ENCODE results near the gene MAP4K1.
A peak's percentile ranks its signal among the peaks of the same experiment; 100 is the strongest.

Gene MAP4K1

DNA sequence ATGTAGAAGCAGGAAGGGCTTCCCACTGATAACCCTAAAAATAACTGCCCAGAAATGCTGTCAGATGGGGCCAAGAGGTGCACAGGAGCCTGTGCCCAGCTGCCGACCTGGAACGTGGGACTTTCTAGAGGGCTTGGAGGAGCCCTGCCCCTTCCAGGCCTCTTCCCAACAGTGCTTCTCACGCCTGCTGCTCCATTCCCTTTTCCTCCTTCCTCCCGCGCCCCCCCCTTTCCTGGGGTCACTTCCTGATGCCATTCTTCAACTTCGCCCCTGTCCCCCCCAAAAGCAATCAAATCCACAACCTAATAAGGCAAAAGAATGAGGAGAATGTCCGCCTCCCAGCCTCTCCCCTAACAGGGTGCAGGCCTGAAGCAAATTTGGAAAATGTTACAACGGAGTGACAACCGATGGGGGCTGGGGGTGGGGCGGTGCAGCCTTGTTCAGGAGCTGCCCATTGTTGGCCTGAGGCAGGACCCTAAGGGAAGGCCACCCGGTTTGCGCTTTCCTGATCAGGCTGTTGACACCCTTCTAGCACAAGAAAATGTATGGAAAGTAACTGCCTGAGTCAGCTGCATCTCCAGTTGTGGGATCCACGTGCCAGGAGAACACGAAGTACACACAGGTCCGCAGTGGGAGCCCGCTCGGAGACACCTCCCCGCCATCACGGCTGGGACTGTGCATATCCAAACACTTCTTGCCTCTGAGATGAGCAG lies 48.4 kb upstream of the MAP4K1 start:
- TF ChIP-seq, protein P1, sequence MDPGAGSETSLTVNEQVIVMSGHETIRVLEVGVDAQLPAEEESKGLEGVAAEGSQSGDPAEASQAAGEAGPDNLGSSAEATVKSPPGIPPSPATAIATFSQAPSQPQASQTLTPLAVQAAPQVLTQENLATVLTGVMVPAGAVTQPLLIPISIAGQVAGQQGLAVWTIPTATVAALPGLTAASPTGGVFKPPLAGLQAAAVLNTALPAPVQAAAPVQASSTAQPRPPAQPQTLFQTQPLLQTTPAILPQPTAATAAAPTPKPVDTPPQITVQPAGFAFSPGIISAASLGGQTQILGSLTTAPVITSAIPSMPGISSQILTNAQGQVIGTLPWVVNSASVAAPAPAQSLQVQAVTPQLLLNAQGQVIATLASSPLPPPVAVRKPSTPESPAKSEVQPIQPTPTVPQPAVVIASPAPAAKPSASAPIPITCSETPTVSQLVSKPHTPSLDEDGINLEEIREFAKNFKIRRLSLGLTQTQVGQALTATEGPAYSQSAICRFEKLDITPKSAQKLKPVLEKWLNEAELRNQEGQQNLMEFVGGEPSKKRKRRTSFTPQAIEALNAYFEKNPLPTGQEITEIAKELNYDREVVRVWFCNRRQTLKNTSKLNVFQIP (CRISPR knock-in tag; IDR thresholded peaks at IDR 0.05; ENCODE audit: borderline replicate concordance, low read depth), result no peak
- TF ChIP-seq RARB (CRISPR knock-in tag; IDR thresholded peaks at IDR 0.05) (0 out of 2 replicates have a peak, but pooled peaks have one; percentile 24), ISL1 (CRISPR knock-in tag; IDR thresholded peaks at IDR 0.05) (no peak), CSDC2 (CRISPR knock-in tag; IDR thresholded peaks at IDR 0.05) (0 out of 2 replicates have a peak, but pooled peaks have one; percentile 24)
- TF ChIP-seq, protein P2, sequence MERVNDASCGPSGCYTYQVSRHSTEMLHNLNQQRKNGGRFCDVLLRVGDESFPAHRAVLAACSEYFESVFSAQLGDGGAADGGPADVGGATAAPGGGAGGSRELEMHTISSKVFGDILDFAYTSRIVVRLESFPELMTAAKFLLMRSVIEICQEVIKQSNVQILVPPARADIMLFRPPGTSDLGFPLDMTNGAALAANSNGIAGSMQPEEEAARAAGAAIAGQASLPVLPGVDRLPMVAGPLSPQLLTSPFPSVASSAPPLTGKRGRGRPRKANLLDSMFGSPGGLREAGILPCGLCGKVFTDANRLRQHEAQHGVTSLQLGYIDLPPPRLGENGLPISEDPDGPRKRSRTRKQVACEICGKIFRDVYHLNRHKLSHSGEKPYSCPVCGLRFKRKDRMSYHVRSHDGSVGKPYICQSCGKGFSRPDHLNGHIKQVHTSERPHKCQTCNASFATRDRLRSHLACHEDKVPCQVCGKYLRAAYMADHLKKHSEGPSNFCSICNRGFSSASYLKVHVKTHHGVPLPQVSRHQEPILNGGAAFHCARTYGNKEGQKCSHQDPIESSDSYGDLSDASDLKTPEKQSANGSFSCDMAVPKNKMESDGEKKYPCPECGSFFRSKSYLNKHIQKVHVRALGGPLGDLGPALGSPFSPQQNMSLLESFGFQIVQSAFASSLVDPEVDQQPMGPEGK (CRISPR knock-in tag; IDR thresholded peaks at IDR 0.05; ENCODE audit: borderline replicate concordance), result peak; percentile 61; the same call in 1 of the 2 replicates
- peak; percentile 44 for ATAC-seq

DNA sequence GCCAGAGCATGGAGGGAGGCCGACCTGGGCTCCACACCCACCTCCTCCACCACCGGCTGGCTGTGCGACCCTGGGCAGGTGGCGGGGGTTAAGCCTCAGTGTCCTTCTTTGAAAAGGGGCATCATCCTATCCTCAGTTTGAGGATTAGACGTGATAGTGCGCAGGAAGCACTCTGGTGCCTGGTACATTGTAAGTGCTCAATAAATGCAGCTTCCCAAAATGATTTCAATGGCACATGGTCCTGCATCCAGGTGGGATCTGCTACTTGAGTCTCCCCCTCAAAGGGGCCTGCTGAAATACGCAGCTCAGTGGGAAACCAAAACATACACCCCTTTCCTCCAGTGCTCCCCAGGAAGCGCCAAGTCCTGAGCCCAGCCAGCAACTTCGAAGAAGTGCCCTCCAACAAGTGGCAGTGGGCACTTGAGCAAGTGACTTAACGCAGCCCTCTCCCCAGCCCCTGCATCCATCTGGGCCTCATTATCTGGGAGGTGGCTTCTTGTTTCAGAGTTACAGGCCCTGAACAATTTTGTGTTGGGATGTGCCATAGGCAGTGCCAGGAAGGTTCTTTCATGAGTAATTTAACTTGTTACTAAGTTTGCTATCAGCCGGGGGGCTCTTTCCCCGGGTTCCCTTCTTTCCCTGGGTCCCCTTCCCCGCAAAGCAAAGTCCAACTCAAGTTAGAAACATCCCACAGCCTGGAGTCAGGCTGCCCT lies 47.6 kb upstream of the MAP4K1 start:
- no peak for TF ChIP-seq ZFP3 (CRISPR knock-in tag; IDR thresholded peaks at IDR 0.05)
- no peak for TF ChIP-seq TOX (CRISPR knock-in tag; IDR thresholded peaks at IDR 0.05; ENCODE audit: borderline replicate concordance)
- no peak for TF ChIP-seq SNAI2 (CRISPR knock-in tag; IDR thresholded peaks at IDR 0.05)
- TF ChIP-seq ESRRG (CRISPR knock-in tag; IDR thresholded peaks at IDR 0.05), result no peak
- TF ChIP-seq ZNF565 (CRISPR knock-in tag; conservative IDR thresholded peaks at IDR 0.05; ENCODE audit: low read depth), result no peak
- no peak for TF ChIP-seq ZFP30 (CRISPR knock-in tag; IDR thresholded peaks at IDR 0.05)
- no peak for TF ChIP-seq ZNF8 (CRISPR knock-in tag; IDR thresholded peaks at IDR 0.05)
- no peak for TF ChIP-seq ZC3H10 (CRISPR knock-in tag; IDR thresholded peaks at IDR 0.05)
- TF ChIP-seq ISL1 (CRISPR knock-in tag; IDR thresholded peaks at IDR 0.05), result no peak
- no peak for TF ChIP-seq GLIS3 (CRISPR knock-in tag; IDR thresholded peaks at IDR 0.05)
- TF ChIP-seq PPARA (CRISPR knock-in tag; IDR thresholded peaks at IDR 0.05; ENCODE audit: borderline replicate concordance), result no peak
- no peak for TF ChIP-seq OSR1 (CRISPR knock-in tag; IDR thresholded peaks at IDR 0.05)
- ATAC-seq, result peak; percentile 3; the same call in 1 of the 3 replicates

DNA sequence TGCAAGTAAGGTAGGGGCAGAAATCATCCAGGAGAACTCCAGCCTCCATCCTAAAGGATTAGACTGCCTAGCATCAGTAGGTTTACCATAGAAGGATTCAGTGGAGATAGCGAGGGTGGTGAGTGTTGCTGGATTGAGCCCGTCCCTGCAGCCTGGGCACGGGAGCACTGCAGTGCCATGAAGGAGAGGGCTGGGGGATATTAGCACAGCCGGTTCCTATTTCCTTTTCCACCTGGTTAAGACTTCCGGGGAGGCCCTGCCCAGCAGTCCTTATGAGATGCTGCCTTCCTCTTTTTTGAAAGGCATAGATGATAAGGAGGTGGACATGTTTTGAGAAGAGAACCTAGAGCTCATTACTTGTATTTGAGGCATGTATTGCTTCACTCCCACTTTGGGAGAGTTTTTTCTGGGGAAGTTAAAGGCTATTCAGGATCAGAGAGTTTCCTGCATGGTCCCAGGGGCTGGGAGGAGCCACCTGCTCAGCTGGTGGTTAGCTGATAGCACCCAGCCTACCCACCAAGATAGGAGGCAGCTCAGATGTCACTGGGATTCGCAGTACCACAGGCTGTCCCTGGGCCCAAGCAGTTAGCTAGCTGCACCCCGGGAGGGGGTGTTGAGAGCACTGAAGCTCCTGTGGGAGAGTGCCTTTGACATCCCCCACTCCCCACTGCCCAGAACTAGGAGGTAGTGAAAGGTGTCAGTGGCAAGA lies 46.9 kb upstream of the MAP4K1 start:
- ATAC-seq, result peak; percentile 3; the same call in 1 of the 3 replicates
- TF ChIP-seq RARB (CRISPR knock-in tag; IDR thresholded peaks at IDR 0.05) (no peak), CSDC2 (CRISPR knock-in tag; IDR thresholded peaks at IDR 0.05) (no peak), ZNF70 (CRISPR knock-in tag; IDR thresholded peaks at IDR 0.05) (no peak), ZNF565 (CRISPR knock-in tag; conservative IDR thresholded peaks at IDR 0.05; ENCODE audit: low read depth) (no peak), ZFP3 (CRISPR knock-in tag; IDR thresholded peaks at IDR 0.05) (no peak), ZNF8 (CRISPR knock-in tag; IDR thresholded peaks at IDR 0.05) (no peak), ARNTL (CRISPR knock-in tag; IDR thresholded peaks at IDR 0.05; ENCODE audit: borderline replicate concordance, low read depth) (no peak), BACH2 (CRISPR knock-in tag; IDR thresholded peaks at IDR 0.05; ENCODE audit: borderline replicate concordance) (no peak)
- TF ChIP-seq, protein P1 (CRISPR knock-in tag; IDR thresholded peaks at IDR 0.05; ENCODE audit: borderline replicate concordance, low read depth), result no peak
- TF ChIP-seq, protein P3, sequence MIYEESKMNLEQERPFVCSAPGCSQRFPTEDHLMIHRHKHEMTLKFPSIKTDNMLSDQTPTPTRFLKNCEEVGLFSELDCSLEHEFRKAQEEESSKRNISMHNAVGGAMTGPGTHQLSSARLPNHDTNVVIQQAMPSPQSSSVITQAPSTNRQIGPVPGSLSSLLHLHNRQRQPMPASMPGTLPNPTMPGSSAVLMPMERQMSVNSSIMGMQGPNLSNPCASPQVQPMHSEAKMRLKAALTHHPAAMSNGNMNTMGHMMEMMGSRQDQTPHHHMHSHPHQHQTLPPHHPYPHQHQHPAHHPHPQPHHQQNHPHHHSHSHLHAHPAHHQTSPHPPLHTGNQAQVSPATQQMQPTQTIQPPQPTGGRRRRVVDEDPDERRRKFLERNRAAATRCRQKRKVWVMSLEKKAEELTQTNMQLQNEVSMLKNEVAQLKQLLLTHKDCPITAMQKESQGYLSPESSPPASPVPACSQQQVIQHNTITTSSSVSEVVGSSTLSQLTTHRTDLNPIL (CRISPR knock-in tag; IDR thresholded peaks at IDR 0.05; ENCODE audit: low read depth), result no peak
- TF ChIP-seq, protein P4, sequence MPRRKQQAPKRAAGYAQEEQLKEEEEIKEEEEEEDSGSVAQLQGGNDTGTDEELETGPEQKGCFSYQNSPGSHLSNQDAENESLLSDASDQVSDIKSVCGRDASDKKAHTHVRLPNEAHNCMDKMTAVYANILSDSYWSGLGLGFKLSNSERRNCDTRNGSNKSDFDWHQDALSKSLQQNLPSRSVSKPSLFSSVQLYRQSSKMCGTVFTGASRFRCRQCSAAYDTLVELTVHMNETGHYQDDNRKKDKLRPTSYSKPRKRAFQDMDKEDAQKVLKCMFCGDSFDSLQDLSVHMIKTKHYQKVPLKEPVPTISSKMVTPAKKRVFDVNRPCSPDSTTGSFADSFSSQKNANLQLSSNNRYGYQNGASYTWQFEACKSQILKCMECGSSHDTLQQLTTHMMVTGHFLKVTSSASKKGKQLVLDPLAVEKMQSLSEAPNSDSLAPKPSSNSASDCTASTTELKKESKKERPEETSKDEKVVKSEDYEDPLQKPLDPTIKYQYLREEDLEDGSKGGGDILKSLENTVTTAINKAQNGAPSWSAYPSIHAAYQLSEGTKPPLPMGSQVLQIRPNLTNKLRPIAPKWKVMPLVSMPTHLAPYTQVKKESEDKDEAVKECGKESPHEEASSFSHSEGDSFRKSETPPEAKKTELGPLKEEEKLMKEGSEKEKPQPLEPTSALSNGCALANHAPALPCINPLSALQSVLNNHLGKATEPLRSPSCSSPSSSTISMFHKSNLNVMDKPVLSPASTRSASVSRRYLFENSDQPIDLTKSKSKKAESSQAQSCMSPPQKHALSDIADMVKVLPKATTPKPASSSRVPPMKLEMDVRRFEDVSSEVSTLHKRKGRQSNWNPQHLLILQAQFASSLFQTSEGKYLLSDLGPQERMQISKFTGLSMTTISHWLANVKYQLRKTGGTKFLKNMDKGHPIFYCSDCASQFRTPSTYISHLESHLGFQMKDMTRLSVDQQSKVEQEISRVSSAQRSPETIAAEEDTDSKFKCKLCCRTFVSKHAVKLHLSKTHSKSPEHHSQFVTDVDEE (CRISPR knock-in tag; IDR thresholded peaks at IDR 0.05), result no peak
- TF ChIP-seq, protein P5, sequence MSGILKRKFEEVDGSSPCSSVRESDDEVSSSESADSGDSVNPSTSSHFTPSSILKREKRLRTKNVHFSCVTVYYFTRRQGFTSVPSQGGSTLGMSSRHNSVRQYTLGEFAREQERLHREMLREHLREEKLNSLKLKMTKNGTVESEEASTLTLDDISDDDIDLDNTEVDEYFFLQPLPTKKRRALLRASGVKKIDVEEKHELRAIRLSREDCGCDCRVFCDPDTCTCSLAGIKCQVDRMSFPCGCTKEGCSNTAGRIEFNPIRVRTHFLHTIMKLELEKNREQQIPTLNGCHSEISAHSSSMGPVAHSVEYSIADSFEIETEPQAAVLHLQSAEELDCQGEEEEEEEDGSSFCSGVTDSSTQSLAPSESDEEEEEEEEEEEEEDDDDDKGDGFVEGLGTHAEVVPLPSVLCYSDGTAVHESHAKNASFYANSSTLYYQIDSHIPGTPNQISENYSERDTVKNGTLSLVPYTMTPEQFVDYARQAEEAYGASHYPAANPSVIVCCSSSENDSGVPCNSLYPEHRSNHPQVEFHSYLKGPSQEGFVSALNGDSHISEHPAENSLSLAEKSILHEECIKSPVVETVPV (CRISPR knock-in tag; IDR thresholded peaks at IDR 0.05), result no peak
